ENCODE results near the gene CD1C.

- TF ChIP-seq ZNF384 (IDR thresholded peaks at IDR 0.05) (no peak), SP1 (IDR thresholded peaks at IDR 0.05) (no peak), FOXM1 (IDR thresholded peaks at IDR 0.05; ENCODE audit: borderline replicate concordance) (no peak), HDGF (IDR thresholded peaks at IDR 0.05; ENCODE audit: borderline replicate concordance) (no peak), FOXA1 (IDR thresholded peaks at IDR 0.05) (no peak), PKNOX1 (IDR thresholded peaks at IDR 0.05) (no peak), NFRKB (IDR thresholded peaks at IDR 0.05) (no peak), L3MBTL2 (conservative IDR thresholded peaks at IDR 0.05) (no peak), CTBP1 (IDR thresholded peaks at IDR 0.05; ENCODE audit: borderline replicate concordance) (no peak), ELF4 (IDR thresholded peaks at IDR 0.05) (no peak), TARDBP (IDR thresholded peaks at IDR 0.05) (no peak), BHLHE40 (IDR thresholded peaks at IDR 0.05; ENCODE audit: borderline replicate concordance) (no peak), ARNT (IDR thresholded peaks at IDR 0.05) (no peak), SUZ12 (IDR thresholded peaks at IDR 0.05) (no peak)
Measured at GRCh38 chr1:158310623-158311022, 20.9 kb downstream of the CD1C start.

Data from HEK293T (cell line).